ENCODE data around the gene SOS1. TPM values are rescaled to one million over a fixed set of nuclear protein-coding genes. Genes with fewer than 3 reads are reported as not detected.

SOS1 gene
- total RNA-seq, 2 donors from 2014 or later = 35.0 to 54.1 TPM

DNA sequence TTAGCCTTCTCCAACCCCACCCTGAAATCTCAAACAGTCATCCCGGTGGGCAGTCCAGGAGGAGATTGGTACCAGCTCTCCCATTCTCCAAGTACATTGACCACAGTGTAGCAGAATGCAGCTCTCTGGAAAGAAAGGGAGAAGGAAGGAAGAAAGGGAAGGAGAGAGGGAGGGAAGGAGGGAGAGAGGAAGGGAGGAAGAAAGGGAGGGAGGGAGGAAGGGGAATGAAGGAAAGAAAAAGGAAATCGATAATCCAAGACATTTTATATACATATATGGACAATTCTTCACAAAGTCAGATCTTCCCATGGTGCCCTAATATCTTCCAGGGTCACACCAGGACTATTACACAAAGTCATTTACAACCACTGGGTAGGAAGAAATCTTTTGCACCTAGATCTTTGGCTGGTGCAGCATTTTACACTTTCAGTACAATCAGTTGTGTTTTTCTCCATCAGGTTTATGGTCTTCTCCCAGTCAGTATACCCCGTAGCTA is 172.4 kb downstream of the SOS1 start:
- no peak for DNase-seq (ENCODE audit: low spot score)
- Histone ChIP-seq H3K9me3 (no peaks in the 10 kb centered on the region), H3K4me1 (replicated peaks) (no peaks in the 10 kb centered on the region), H3K36me3 (no peaks in the 10 kb centered on the region), H3K27ac (no peak overlapping the region), H3K4me3 (no peak overlapping the region), H3K27me3 (replicated peaks; ENCODE audit: insufficient read depth) (no peaks in the 10 kb centered on the region)
- TF ChIP-seq CTCF (IDR thresholded peaks at IDR 0.05) (no peak), POLR2A (IDR thresholded peaks at IDR 0.05) (no peak), POLR2AphosphoS5 (IDR thresholded peaks at IDR 0.05) (no peak)
- intact Hi-C loops (cut with DNase I) = loop anchor here (5.0 kb wide), 2 partner anchors 109 to 279 kb away; no protein-coding TSS in a partner anchor
- 87% methylated on average over 3 of the region's 3 CpGs for WGBS

DNA sequence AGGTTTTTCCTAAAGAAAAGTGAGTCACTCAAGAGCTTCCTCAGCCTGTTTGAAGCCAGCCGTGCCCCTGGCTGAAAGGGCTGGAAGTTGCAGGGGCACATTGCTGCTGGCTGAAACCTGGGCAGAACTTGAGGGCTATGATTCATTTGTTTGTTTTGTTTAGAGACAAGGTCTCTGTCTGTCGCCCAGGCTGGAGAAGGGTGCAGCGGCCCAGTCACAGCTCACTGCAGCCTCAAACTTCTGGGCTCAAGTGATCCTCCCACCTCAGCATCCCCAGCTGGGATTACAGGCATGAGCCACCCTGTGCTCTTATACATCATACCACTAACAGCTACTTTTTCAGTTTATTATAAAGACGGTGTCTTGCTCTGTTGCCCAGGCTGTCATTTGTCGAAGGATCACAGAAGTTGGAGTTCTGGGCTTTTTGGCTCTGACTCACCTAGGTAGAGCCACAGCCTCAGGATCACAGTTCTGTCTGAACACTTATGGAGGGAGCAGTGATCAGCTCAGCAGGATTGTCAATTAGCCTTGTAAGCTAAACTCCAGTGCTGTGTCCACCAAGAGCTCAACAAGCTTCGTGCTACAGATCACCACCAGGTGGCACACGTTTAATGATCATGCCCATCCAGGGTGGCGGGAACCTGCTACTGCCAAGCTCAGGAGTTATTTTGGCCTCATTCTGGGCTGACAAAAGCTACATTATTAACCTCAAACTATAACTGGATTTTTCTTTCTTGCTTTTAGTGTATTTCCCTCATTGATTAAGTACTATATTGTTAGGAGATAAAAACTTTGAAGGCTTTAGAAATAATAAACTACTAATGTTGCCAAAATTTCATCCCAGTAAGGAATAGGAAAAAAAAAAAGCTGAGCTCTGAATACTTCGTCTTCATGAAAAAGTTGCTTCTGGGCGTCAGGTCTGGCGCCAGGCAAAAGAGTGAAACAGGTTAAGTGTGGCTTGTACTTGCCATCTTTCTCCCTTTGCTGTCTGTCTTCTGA is 173.3 kb downstream of the SOS1 start:
- no peaks in the 10 kb centered on the region for H3K36me3 ChIP-seq
- no peak overlapping the region for H3K4me3 ChIP-seq
- TF ChIP-seq CTCF (IDR thresholded peaks at IDR 0.05) = peak; percentile 45 to 75 (median 70)
- TF ChIP-seq POLR2A (IDR thresholded peaks at IDR 0.05) = no peak
- WGBS = 39% methylated on average over 11 of the region's 11 CpGs
- no peaks in the 10 kb centered on the region for H3K9me3 ChIP-seq
- H3K4me1 ChIP-seq (replicated peaks) = no peaks in the 10 kb centered on the region
- intact Hi-C loops (cut with DNase I) = loop anchor here (5.0 kb wide), 2 partner anchors 110 to 280 kb away; no protein-coding TSS in a partner anchor
- no peak overlapping the region for H3K27ac ChIP-seq
- DNase-seq (ENCODE audit: low spot score) = peak; percentile 79
- no peaks in the 10 kb centered on the region for H3K27me3 ChIP-seq (replicated peaks; ENCODE audit: insufficient read depth)

DNA sequence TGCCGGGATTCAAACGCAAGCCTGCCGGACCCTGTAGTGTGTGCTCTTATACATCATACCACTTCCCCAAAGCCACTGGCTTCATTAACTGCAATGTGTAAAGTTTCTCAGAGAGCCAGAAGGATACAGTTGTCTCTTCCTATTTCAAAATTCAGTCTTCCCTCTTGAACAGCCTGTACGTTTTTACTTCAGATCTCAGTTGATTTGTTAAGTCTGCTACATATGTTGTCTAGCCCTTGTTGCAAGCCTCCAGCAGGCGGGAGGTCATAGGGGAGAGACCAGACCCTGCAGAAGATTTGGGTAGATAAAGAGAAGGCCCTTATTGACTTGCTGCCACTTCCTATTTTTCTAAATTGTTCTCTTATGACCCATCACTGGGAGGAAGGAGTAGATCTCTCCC is 174.9 kb downstream of the SOS1 start:
- Histone ChIP-seq H3K27me3 (replicated peaks; ENCODE audit: insufficient read depth) (no peaks in the 10 kb centered on the region), H3K9me3 (no peaks in the 10 kb centered on the region), H3K4me1 (replicated peaks) (no peaks in the 10 kb centered on the region), H3K36me3 (no peaks in the 10 kb centered on the region), H3K4me3 (no peak overlapping the region), H3K27ac (no peak overlapping the region)
- WGBS = 86% methylated on average over 5 of the region's 5 CpGs
- intact Hi-C loops (cut with DNase I) = loop anchor here (5.0 kb wide), 2 partner anchors 111 to 281 kb away; no protein-coding TSS in a partner anchor
- TF ChIP-seq POLR2AphosphoS5 (IDR thresholded peaks at IDR 0.05) (no peak), POLR2A (IDR thresholded peaks at IDR 0.05) (no peak), CTCF (IDR thresholded peaks at IDR 0.05) (no peak)
- no peak for DNase-seq (ENCODE audit: low spot score)

- Histone ChIP-seq H3K4me3 (no peak overlapping the region), H3K27ac (no peak overlapping the region), H3K36me3 (no peaks in the 10 kb centered on the region), H3K9me3 (no peaks in the 10 kb centered on the region), H3K27me3 (replicated peaks; ENCODE audit: insufficient read depth) (no peaks in the 10 kb centered on the region), H3K4me1 (replicated peaks) (no peaks in the 10 kb centered on the region)
- no peak for DNase-seq (ENCODE audit: low spot score)
- no peak for TF ChIP-seq POLR2AphosphoS5 (IDR thresholded peaks at IDR 0.05)
- no peak for TF ChIP-seq POLR2A (IDR thresholded peaks at IDR 0.05)
- TF ChIP-seq CTCF (IDR thresholded peaks at IDR 0.05) = no peak
- intact Hi-C loops (cut with DNase I) = loop anchor here (5.0 kb wide), 2 partner anchors 112 to 282 kb away; no protein-coding TSS in a partner anchor
- 89% methylated on average over 4 of the region's 4 CpGs for WGBS
These were observed 175.5 kb downstream of the SOS1 start for GRCh38 chr2:38945372-38945771.

Data from prostate gland (tissue), 2 donors.